HG03108 (cell line): ENCODE data around the gene CDH3.

Experiments used
- ATAC-seq: cut with Tn5 transposase; IDR thresholded peaks from one replicate; pipeline ENCODE4 v1.9.1; 2021; ENCODE audit warnings: moderate library complexity; ENCODE audit not compliant: unreplicated experiment

Gene CDH3

GRCh38 chr16:68646953-68647659, 2.0 kb downstream of the CDH3 start:
- ATAC-seq: no peak

- no peak for ATAC-seq
These were observed 6.0 kb downstream of the CDH3 start for GRCh38 chr16:68651136-68651535.

GRCh38 chr16:68652659-68653058, 7.5 kb downstream of the CDH3 start:
- no peak for ATAC-seq

GRCh38 chr16:68655806-68656205, 10.7 kb downstream of the CDH3 start:
- no peak for ATAC-seq

GRCh38 chr16:68656751-68657150, 11.6 kb downstream of the CDH3 start:
- no peak for ATAC-seq

GRCh38 chr16:68658341-68658973, 13.3 kb downstream of the CDH3 start:
- ATAC-seq: no peak

- no peak for ATAC-seq
These were observed 13.9 kb downstream of the CDH3 start for GRCh38 chr16:68658974-68659360.

- no peak for ATAC-seq
These were observed 14.6 kb downstream of the CDH3 start for GRCh38 chr16:68659412-68660358.

- ATAC-seq: no peak
These were observed 15.3 kb downstream of the CDH3 start for GRCh38 chr16:68660359-68660795.

- ATAC-seq: no peak
These were observed 16.9 kb downstream of the CDH3 start for GRCh38 chr16:68662035-68662434.

- no peak for ATAC-seq
These were observed 19.2 kb downstream of the CDH3 start for GRCh38 chr16:68664297-68664696.

- no peak for ATAC-seq
These were observed 20.4 kb downstream of the CDH3 start for GRCh38 chr16:68665501-68665900.

GRCh38 chr16:68668266-68668665, 23.2 kb downstream of the CDH3 start:
- ATAC-seq: no peak

- no peak for ATAC-seq
These were observed 31.2 kb downstream of the CDH3 start for GRCh38 chr16:68676113-68676860.

- no peak for ATAC-seq
These were observed 35.9 kb downstream of the CDH3 start for GRCh38 chr16:68681038-68681437.

GRCh38 chr16:68685685-68686478, 40.8 kb downstream of the CDH3 start:
- ATAC-seq: no peak

- ATAC-seq: no peak
These were observed 41.8 kb downstream of the CDH3 start for GRCh38 chr16:68686905-68687304.

- no peak for ATAC-seq
These were observed 44.8 kb downstream of the CDH3 start for GRCh38 chr16:68689921-68690320.

- no peak for ATAC-seq
These were observed 50.5 kb downstream of the CDH3 start for GRCh38 chr16:68695575-68695974.

- ATAC-seq: no peak
These were observed 51.4 kb downstream of the CDH3 start for GRCh38 chr16:68696514-68696913.
